Activated T-helper 9 cell treated with anti-CD3 and anti-CD28 coated beads, Interleukin-2, amount 50 U/mL, for 16 hours (primary cell): Measurements from ENCODE around the gene NPR2.

Experiments used
- DNase-seq: peaks from one replicate; pipeline ENCODE4 v3.0.0-alpha.2; 2020; ENCODE audit warnings: low read depth

The NPR2 gene

GRCh38 chr9:35858458-35858857 is 67.1 kb downstream of the NPR2 start:
- DNase-seq = no peak
